Endothelial cell of umbilical vein (primary cell): Measurements from ENCODE around the gene SMAD6. TPM values are rescaled to one million over a fixed set of nuclear protein-coding genes. Genes with fewer than 3 reads are reported as not detected.

ENCODE experiments used
- BruUV-seq: library from RNA; stranded (reverse); fragments of 400-500 nt; replicated peaks from 2 replicates; lab custom pipeline; 2021; lab: Mats Ljungman, UMichigan
- CTCF ChIA-PET: fragments of 300-600, 350-600 bp; sonication (Branson Sonifier 250); formaldehyde crosslinking; loops from one replicate; lab custom pipeline; 2021; ENCODE audit warnings: antibody characterized with exemption, inconsistent platforms; lab: Charles Lee
- POLR2A ChIA-PET: fragments of 300-600, 350-600 bp; sonication (Branson Sonifier 250); formaldehyde crosslinking; loops from one replicate; lab custom pipeline; 2021; ENCODE audit warnings: antibody characterized with exemption, inconsistent platforms; lab: Charles Lee
- DNase-seq: peaks from one replicate; pipeline ENCODE4 v3.0.0-alpha.2; 2011; ENCODE audit warnings: low read depth, low spot score
- FAIRE-seq: peaks from 2 replicates; lab custom pipeline; 2011; peaks lifted over from hg19 to GRCh38; lab: Jason Lieb, UNC
- H2AFZ ChIP-seq: 2 replicates; pipeline ENCODE4 v1.6.0; 2012; ENCODE audit warnings: low read depth, low read length, control low read depth, inconsistent platforms
- H3K27ac ChIP-seq: 2 replicates; pipeline ENCODE4 v1.5.1; 2011; ENCODE audit warnings: low read depth, mild to moderate bottlenecking, control low read depth, low read length, moderate library complexity; ENCODE audit not compliant: insufficient read depth
- H3K27me3 ChIP-seq, 2 experiments: 2 replicates each; pipeline versions ENCODE4 v1.6.0 to v1.6.1; 2011; ENCODE audit warnings: low read length in 2 of 2, mixed read lengths in 1 of 2; ENCODE audit not compliant: control insufficient read depth in 2 of 2, insufficient read depth in 2 of 2
- H3K36me3 ChIP-seq, 2 experiments: 2 replicates in 1 of 2; 3 replicates in 1 of 2; pipeline ENCODE4 v1.5.1; 2011; ENCODE audit warnings: low read length in 2 of 2, mild to moderate bottlenecking in 1 of 2, moderate library complexity in 1 of 2; ENCODE audit not compliant: control insufficient read depth in 2 of 2, insufficient read depth in 2 of 2; ENCODE audit errors: extremely low read depth in 1 of 2
- H3K4me1 ChIP-seq: 3 replicates; pipeline ENCODE4 v1.5.1; 2011; ENCODE audit warnings: mild to moderate bottlenecking, low read length; ENCODE audit not compliant: control insufficient read depth, insufficient read depth; ENCODE audit errors: extremely low read depth
- H3K4me2 ChIP-seq: 2 replicates; pipeline ENCODE4 v1.6.1; 2011; ENCODE audit warnings: low read length, control low read depth, mixed read lengths; ENCODE audit not compliant: insufficient read depth
- H3K4me3 ChIP-seq, 3 experiments: fragments of 200-600 bp in 1 of 3; sonication (generic), shearing (Covaris generic) in 1 of 3; replicated peaks in 1 of 3; 2 replicates each; pipeline ENCODE4 v1.5.1; 2011 to 2016; ENCODE audit warnings: control low read depth in 3 of 3, low read length in 3 of 3, mild to moderate bottlenecking in 2 of 3, inconsistent platforms in 1 of 3, low read depth in 1 of 3, moderate library complexity in 1 of 3; ENCODE audit not compliant: insufficient read depth in 1 of 3
- H3K79me2 ChIP-seq: 2 replicates; pipeline ENCODE4 v1.6.0; 2012; ENCODE audit warnings: low read length, inconsistent platforms; ENCODE audit not compliant: control insufficient read depth, insufficient read depth
- H3K9ac ChIP-seq: replicated peaks from 2 replicates; pipeline ENCODE3; 2011; ENCODE audit warnings: low read length, control low read depth; ENCODE audit not compliant: insufficient read depth; ENCODE audit errors: extremely low read depth
- H3K9me1 ChIP-seq: replicated peaks from 3 replicates; pipeline ENCODE4 v1.6.0; 2011; ENCODE audit warnings: mild to moderate bottlenecking, low read length; ENCODE audit not compliant: control insufficient read depth, insufficient read depth; ENCODE audit errors: extremely low read depth
- H3K9me3 ChIP-seq: replicated peaks from 2 replicates; pipeline ENCODE4 v1.5.1; 2012; ENCODE audit warnings: low read length, inconsistent platforms; ENCODE audit not compliant: control insufficient read depth, insufficient read depth
- H4K20me1 ChIP-seq: replicated peaks from 2 replicates; pipeline ENCODE3; 2011; ENCODE audit warnings: mild to moderate bottlenecking, low read length; ENCODE audit not compliant: control insufficient read depth, insufficient read depth; ENCODE audit errors: extremely low read depth
- EZH2 ChIP-seq: IDR thresholded peaks from 2 replicates; pipeline ENCODE4 v1.6.1; 2012; ENCODE audit warnings: borderline replicate concordance, low read depth, mild to moderate bottlenecking, moderate library complexity, low read length, inconsistent platforms; ENCODE audit not compliant: severe bottlenecking
- FOS ChIP-seq: IDR thresholded peaks from 2 replicates; pipeline ENCODE4 v1.6.1; 2011; ENCODE audit warnings: mild to moderate bottlenecking, low read length, moderate library complexity, borderline replicate concordance; ENCODE audit not compliant: insufficient read depth
- GATA2 ChIP-seq: IDR thresholded peaks from 2 replicates; pipeline ENCODE4 v1.7.0; 2011; ENCODE audit warnings: low read depth, mild to moderate bottlenecking, moderate library complexity, mixed read lengths, low read length; ENCODE audit not compliant: insufficient read length, insufficient read depth
- JUN ChIP-seq: IDR thresholded peaks from 2 replicates; pipeline ENCODE4 v1.6.1; 2011; ENCODE audit warnings: borderline replicate concordance, low read depth; ENCODE audit not compliant: insufficient read length, insufficient read depth
- MYC ChIP-seq: IDR thresholded peaks from one replicate; pipeline ENCODE4 v1.6.1; 2011; ENCODE audit warnings: mild to moderate bottlenecking, low read depth, low read length
- POLR2A ChIP-seq: IDR thresholded peaks from 2 replicates; pipeline ENCODE4 v1.6.1; 2012; ENCODE audit warnings: low read depth, mild to moderate bottlenecking, control low read depth, low read length
- POLR2AphosphoS5 ChIP-seq: IDR thresholded peaks from 2 replicates; pipeline ENCODE4 v1.6.1; 2012; ENCODE audit warnings: low read depth, mild to moderate bottlenecking, control low read depth, low read length, moderate library complexity; ENCODE audit not compliant: insufficient read depth
- dilution Hi-C: fragments of 300-500 bp; cut with MboI; formaldehyde crosslinking; loops from one replicate; pipeline ENCODE4 v1.15.0; 2019; ENCODE audit warnings: low sequenced_read_pairs; ENCODE audit not compliant: extremely low pct_ligation_motif_present
- intact Hi-C: fragments of 100-400 bp; cut with micrococcal nuclease; formaldehyde crosslinking; loops from one replicate; pipeline ENCODE4 v1.10.0; 2022
- polyA plus RNA-seq, 4 experiments: library from polyadenylated mRNA; depleted of rRNA in 3 of 4; stranded (reverse) in 3 of 4; unstranded in 1 of 4; fragments of >200 nt; gene quantifications; 2 replicates each; pipeline versions ENCODE4 v1.2.1 to v1.2.3, GENCODE V29; 2011 to 2012; ENCODE audit warnings: missing spikeins in 1 of 4
- total RNA-seq: library from RNA; stranded (reverse); gene quantifications from 2 replicates; pipeline ENCODE4 v1.2.3, GENCODE V29; 2021
- TF ChIP-seq, protein P1 (sequence below): IDR thresholded peaks from 2 replicates; pipeline ENCODE4 v1.6.1; 2011; ENCODE audit not compliant: insufficient read depth, insufficient read length
- TF ChIP-seq, protein P2 (sequence below), 2 donors: IDR thresholded peaks; 1 replicate in 1 of 2; 2 replicates in 1 of 2; pipeline ENCODE4 v1.5.1; 2011; ENCODE audit warnings: low read length in 2 of 2, mild to moderate bottlenecking in 2 of 2, moderate library complexity in 2 of 2, control low read depth in 1 of 2, inconsistent platforms in 1 of 2, low read depth in 1 of 2; ENCODE audit not compliant: insufficient read depth in 1 of 2; ENCODE audit errors: extremely low read depth in 1 of 2

Gene SMAD6
- total and polyA plus RNA-seq, 2 donors (not counting 3 experiments of a cell fraction or from before 2014, with no cell fraction given) = 7.3 to 12.5 TPM

- Histone ChIP-seq H3K9me3 (no peaks in the 10 kb centered on the region), H2AFZ (no peak overlapping the region), H3K9me1 (no peaks in the 10 kb centered on the region), H3K4me2 (no peak overlapping the region), H3K4me3 (no peak overlapping the region), H3K79me2 (peaks cover 27% of the 10 kb centered on the region), H3K27me3 (no peaks in the 10 kb centered on the region), H3K9ac (no peak overlapping the region), H4K20me1 (no peaks in the 10 kb centered on the region), H3K36me3 (peaks cover 0 to 9% of the 10 kb centered on the region in 2 experiments), H3K4me1 (peaks cover 35% of the 10 kb centered on the region), H3K27ac (no peak overlapping the region)
- TF ChIP-seq GATA2 (no peak), JUN (no peak), MYC (no peak), POLR2AphosphoS5 (no peak)
- TF ChIP-seq, protein P1, sequence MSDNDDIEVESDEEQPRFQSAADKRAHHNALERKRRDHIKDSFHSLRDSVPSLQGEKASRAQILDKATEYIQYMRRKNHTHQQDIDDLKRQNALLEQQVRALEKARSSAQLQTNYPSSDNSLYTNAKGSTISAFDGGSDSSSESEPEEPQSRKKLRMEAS = no peak
- no peak for FAIRE-seq
- DNase-seq = no peak
- intact Hi-C loops (no loop called here), dilution Hi-C loops (no loop called here)
- POLR2A ChIA-PET = no interaction called here
- BruUV-seq = no TSS peak
- CTCF ChIA-PET = no interaction called here
Observed at GRCh38 chr15:66726386-66726785, 24.4 kb downstream of the SMAD6 start.

- peak; percentile 33 for DNase-seq
- dilution Hi-C loops = no loop called here
Observed at GRCh38 chr15:66729331-66729951, 27.4 kb downstream of the SMAD6 start.

More at GRCh38 chr15:66729331-66729951, 27.4 kb downstream of the SMAD6 start:
- intact Hi-C loops = no loop called here
- H4K20me1 ChIP-seq = no peaks in the 10 kb centered on the region
- H3K4me2 ChIP-seq = no peak overlapping the region
- no peaks in the 10 kb centered on the region for H3K9me1 ChIP-seq
- BruUV-seq = no TSS peak
- H3K9ac ChIP-seq = peak overlapping the region; percentile 0
- H3K79me2 ChIP-seq = peaks cover 31% of the 10 kb centered on the region
- ChIA-PET CTCF (interaction anchor here (1.3 kb wide), 1 partner anchor 14 kb away, joined by 3 read pairs; no protein-coding TSS in a partner anchor), POLR2A (no interaction called here)
- H3K4me3 ChIP-seq = no peak overlapping the region
- H3K36me3 ChIP-seq = peaks cover 0 to 5% of the 10 kb centered on the region in 2 experiments
- H3K9me3 ChIP-seq = no peaks in the 10 kb centered on the region
- TF ChIP-seq FOS (no peak), POLR2AphosphoS5 (no peak), GATA2 (no peak), JUN (no peak), EZH2 (no peak), MYC (no peak), POLR2A (no peak)
- TF ChIP-seq, protein P2, sequence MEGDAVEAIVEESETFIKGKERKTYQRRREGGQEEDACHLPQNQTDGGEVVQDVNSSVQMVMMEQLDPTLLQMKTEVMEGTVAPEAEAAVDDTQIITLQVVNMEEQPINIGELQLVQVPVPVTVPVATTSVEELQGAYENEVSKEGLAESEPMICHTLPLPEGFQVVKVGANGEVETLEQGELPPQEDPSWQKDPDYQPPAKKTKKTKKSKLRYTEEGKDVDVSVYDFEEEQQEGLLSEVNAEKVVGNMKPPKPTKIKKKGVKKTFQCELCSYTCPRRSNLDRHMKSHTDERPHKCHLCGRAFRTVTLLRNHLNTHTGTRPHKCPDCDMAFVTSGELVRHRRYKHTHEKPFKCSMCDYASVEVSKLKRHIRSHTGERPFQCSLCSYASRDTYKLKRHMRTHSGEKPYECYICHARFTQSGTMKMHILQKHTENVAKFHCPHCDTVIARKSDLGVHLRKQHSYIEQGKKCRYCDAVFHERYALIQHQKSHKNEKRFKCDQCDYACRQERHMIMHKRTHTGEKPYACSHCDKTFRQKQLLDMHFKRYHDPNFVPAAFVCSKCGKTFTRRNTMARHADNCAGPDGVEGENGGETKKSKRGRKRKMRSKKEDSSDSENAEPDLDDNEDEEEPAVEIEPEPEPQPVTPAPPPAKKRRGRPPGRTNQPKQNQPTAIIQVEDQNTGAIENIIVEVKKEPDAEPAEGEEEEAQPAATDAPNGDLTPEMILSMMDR (IDR thresholded peaks at IDR 0.05; ENCODE audit: extremely low read depth in 1 of 2, insufficient read depth in 1 of 2, low read depth in 1 of 2, low read length in 2 of 2) = no peak
- TF ChIP-seq, protein P1 = no peak
- peak overlapping the region; percentile 35 for H3K27ac ChIP-seq
- H3K27me3 ChIP-seq = no peaks in the 10 kb centered on the region
- no peak for FAIRE-seq
- H2AFZ ChIP-seq = peak overlapping the region; percentile 26
- peaks cover 28% of the 10 kb centered on the region for H3K4me1 ChIP-seq
